Measurements from ENCODE around the gene ANXA6.

DNA sequence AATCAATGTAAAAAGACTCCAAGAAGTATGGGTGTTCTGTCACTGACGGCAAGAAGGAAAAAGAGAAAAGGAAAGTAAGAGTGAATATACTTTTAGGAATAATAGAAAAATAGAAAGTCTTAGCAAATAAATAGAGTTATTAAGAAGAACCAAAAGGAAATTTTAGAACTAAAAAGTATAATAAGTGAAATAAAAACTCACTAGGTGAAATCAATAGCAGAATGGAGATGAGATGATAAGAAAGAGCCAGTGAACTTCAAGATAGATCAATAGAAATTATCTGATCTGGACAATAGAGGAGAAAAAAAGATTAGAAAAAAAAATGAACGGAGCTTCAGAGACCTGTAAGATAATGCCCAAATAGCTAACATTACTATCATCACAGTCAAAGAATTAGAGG is 31.6 kb upstream of the ANXA6 start:
- TF ChIP-seq, protein P1, sequence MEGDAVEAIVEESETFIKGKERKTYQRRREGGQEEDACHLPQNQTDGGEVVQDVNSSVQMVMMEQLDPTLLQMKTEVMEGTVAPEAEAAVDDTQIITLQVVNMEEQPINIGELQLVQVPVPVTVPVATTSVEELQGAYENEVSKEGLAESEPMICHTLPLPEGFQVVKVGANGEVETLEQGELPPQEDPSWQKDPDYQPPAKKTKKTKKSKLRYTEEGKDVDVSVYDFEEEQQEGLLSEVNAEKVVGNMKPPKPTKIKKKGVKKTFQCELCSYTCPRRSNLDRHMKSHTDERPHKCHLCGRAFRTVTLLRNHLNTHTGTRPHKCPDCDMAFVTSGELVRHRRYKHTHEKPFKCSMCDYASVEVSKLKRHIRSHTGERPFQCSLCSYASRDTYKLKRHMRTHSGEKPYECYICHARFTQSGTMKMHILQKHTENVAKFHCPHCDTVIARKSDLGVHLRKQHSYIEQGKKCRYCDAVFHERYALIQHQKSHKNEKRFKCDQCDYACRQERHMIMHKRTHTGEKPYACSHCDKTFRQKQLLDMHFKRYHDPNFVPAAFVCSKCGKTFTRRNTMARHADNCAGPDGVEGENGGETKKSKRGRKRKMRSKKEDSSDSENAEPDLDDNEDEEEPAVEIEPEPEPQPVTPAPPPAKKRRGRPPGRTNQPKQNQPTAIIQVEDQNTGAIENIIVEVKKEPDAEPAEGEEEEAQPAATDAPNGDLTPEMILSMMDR (IDR thresholded peaks at IDR 0.05), result no peak
- no peak for TF ChIP-seq POLR2A (IDR thresholded peaks at IDR 0.05)

Data from gastroesophageal sphincter (tissue), 3 donors.